ELF-1 (cell line): Measurements from ENCODE around the gene MOK.

ENCODE experiments used
- DNase-seq: peaks from one replicate; pipeline ENCODE4 v3.0.0-alpha.2; 2016; ENCODE audit warnings: low read depth, low spot score

MOK gene

DNA sequence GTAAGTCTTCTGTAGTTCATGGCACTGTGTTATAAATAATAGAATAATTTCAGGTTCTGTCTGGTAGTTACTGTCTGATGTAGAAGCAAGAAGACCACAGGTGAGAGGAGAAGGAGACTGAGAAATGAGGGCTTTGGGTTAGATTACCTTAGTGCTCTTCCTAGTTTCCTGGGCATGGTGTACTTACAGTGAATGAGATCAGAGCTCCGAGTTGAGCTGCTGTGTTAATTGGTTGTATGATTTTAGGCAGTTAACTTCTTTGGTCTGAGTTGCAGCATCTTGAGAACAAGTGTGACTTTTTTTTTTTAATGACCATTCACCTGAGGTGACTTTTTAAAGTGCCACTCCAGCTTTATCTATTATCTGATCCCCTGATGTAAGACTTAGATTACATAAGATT is 123.8 kb downstream of the MOK start:
- no peak for DNase-seq

GRCh38 chr14:102180248-102180998 is 124.5 kb downstream of the MOK start:
- DNase-seq: no peak
